ENCODE measurements around the gene NOXO1. TPM values are rescaled to one million over a fixed set of nuclear protein-coding genes. Genes with fewer than 3 reads are reported as not detected.

The NOXO1 gene
- total and polyA plus RNA-seq, 11 donors = 0.06 to 0.15 TPM; not detected in 9

- WGBS, 4 donors = 66 to 76% (median 66%) methylated on average over 16 of the region's 16 CpGs
- TF ChIP-seq CTCF (IDR thresholded peaks at IDR 0.05) (no peak), POLR2A (IDR thresholded peaks at IDR 0.05) (no peak)
- Histone ChIP-seq H3K27me3 (peaks cover 0 to 28% (median 9%) of the 10 kb centered on the region in 9 donors), H3K27ac (peak overlapping the region; percentile 62 to 97 (median 88)), H3K9me3 (no peaks in the 10 kb centered on the region), H3K4me3 (peak overlapping the region in 11 of 12 donors; percentile 42 to 98 (median 89)), H3K36me3 (peaks cover 0 to 14% (median 6%) of the 10 kb centered on the region in 9 donors), H3K4me1 (peaks cover 0 to 72% (median 40%) of the 10 kb centered on the region in 12 donors)
- intact Hi-C loops (cut with DNase I) = loop anchor here in 3 of 10 donors (2.0 to 10.0 kb wide), 2 partner anchors 21 to 59 kb away; partner anchors contain the start of genes NTHL1 (in 2 of the 3) and TSC2 (in 2 of the 3)
- DNase-seq (peak in 2 of 5 donors; percentile 30 to 43), ATAC-seq (no peak)
Observed at GRCh38 chr16:2025878-2026460, 44.7 kb upstream of the NOXO1 start.

GRCh38 chr16:2025251-2025650, 44.0 kb upstream of the NOXO1 start:
- H3K4me1 ChIP-seq = peaks cover 0 to 75% (median 46%) of the 10 kb centered on the region in 12 donors
- no peaks in the 10 kb centered on the region for H3K9me3 ChIP-seq
- H3K36me3 ChIP-seq = peaks cover 0 to 9% (median 6%) of the 10 kb centered on the region in 9 donors
- H3K27ac ChIP-seq = peak overlapping the region in 7 of 12 donors; percentile 33 to 97 (median 91)
- ATAC-seq (no peak), DNase-seq (no peak)
- WGBS, 4 donors = 91 to 95% (median 93%) methylated on average over 11 to 14 of the region's 14 CpGs
- intact Hi-C loops (cut with DNase I) = loop anchor here in 3 of 10 donors (2.0 to 10.0 kb wide), 2 partner anchors 22 to 60 kb away; partner anchors contain the start of genes NTHL1 (in 1 of the 3) and TSC2 (in 1 of the 3)
- TF ChIP-seq POLR2A (IDR thresholded peaks at IDR 0.05) (no peak), CTCF (IDR thresholded peaks at IDR 0.05) (no peak)
- peaks cover 6 to 33% (median 16%) of the 10 kb centered on the region in 9 donors for H3K27me3 ChIP-seq
- H3K4me3 ChIP-seq = peak overlapping the region in 3 of 12 donors; percentile 57 to 98 (median 90)

- Histone ChIP-seq H3K4me3 (peak overlapping the region in 9 of 12 donors; percentile 28 to 47 (median 42)), H3K4me1 (peaks cover 0 to 73% (median 53%) of the 10 kb centered on the region in 12 donors), H3K36me3 (peaks cover 0 to 3% (median 0%) of the 10 kb centered on the region in 9 donors), H3K9me3 (no peaks in the 10 kb centered on the region), H3K27me3 (peaks cover 10 to 45% (median 28%) of the 10 kb centered on the region in 9 donors), H3K27ac (peak overlapping the region; percentile 39 to 97 (median 82))
- DNase-seq (no peak), ATAC-seq (no peak)
- TF ChIP-seq CTCF (IDR thresholded peaks at IDR 0.05) (no peak), POLR2A (IDR thresholded peaks at IDR 0.05) (no peak)
- intact Hi-C loops (cut with DNase I) = loop anchor here in 4 of 10 donors (2.0 to 10.0 kb wide), 5 partner anchors 23 to 128 kb away; partner anchors contain the start of genes NTHL1 (in 1 of the 4) and TSC2 (in 1 of the 4)
- 72 to 83% (median 81%) methylated on average over 12 of the region's 12 CpGs for WGBS, 4 donors
Observed at GRCh38 chr16:2024032-2024420, 42.8 kb upstream of the NOXO1 start.

All from heart left ventricle (tissue), 16 donors.